NCI-H1436 treated with DMSO at 0.1 percent for 48 hours (cell line): ENCODE measurements around the gene LITAFD.
"Not testable (repeated sequence)": the region's sequence is repeated elsewhere in the genome, so short reads cannot be mapped to it uniquely, and the experiment has no call there.

Experiments used
- DNase-seq: peaks from one replicate; lab custom pipeline; 2025; lab: John Stamatoyannopoulos, UW

LITAFD gene

DNA sequence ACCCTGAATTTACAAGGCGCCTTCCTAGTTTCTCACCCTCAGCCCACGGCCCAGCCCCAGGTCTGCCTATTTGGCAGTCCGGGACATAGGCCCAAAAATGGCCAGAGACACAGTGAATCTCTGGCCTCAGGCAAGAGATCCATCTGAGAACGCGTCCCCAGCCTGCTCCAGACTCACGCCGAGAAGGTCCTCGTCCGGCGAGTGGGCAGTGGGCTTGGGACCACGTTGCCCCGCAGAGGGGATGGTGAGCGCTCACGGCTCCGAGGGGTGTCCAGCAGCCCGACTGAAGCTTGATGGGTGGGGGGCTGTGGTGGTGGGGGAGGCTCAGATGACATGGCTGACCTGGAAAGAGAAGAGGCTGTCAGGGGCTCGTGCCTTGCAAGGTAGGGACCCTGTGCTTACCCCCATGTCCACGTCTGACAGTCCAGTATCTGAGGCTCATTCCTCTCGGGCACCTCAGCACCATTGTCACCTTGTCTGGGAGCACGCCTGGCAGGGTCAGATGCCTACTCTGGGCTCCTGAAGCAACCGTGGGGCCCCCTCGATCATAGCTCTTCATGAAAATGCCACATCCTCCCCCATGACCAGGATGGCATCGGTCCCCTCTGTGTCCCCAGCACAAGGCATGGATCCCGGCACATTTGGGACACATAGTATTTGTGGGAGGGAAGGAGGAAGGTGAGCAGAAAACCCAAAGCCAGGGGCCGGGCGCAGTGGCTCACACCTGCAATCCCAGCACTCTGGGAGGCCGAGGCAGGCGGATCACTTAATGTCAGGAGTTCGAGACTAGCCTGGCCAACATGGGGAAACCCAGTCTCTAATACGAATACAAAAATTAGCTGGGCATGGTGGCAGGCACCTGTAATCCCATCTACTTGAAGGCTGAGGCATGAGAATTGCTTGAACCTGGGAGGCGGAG lies 22.9 kb upstream of the LITAFD start:
- DNase-seq: no peak

DNA sequence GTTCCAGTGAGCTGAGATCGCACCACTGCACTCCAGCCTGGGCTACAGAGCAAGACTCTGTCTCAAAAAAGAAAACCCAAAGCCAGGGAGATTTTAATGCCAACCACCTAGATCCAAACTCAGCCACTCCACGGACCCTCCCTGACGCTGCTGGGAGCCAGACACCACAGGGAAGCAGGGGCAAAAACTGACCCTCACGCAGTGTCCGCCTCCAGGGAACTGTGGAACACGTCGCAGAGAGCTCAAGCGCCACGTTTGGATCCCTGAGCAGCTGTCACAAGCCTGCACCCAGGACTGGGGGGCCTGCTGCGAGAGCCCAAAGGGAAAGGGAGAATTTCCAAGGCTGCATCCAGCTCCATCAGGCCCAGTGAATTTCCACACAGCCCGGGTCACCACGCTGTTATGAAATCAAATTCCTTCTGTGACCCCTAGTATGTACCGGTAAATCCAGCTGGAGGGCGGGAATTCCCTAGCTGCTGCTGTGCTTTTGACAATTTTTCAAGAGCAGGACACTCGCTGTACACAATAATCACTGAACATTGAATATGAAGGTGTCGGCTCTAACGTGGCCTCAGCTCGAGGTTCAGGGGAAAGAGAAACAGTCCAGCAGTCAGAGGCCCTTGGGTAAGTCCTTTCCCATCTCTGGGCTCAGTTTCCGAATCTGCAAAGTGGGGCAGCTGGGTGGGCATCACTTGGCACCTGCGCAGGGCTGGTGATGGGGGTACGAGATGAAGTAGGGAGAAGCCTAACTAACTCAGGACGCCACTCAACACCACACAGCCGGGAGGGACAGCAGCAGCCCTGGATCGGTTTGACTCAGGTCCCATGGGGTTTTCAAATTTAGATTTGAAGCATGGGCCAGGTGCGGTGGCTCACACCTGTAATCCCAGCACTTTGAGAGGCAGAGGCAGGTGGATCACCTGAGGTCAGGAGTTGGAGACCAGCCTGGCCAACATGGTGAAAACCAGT lies 22.0 kb upstream of the LITAFD start:
- DNase-seq: no peak

DNA sequence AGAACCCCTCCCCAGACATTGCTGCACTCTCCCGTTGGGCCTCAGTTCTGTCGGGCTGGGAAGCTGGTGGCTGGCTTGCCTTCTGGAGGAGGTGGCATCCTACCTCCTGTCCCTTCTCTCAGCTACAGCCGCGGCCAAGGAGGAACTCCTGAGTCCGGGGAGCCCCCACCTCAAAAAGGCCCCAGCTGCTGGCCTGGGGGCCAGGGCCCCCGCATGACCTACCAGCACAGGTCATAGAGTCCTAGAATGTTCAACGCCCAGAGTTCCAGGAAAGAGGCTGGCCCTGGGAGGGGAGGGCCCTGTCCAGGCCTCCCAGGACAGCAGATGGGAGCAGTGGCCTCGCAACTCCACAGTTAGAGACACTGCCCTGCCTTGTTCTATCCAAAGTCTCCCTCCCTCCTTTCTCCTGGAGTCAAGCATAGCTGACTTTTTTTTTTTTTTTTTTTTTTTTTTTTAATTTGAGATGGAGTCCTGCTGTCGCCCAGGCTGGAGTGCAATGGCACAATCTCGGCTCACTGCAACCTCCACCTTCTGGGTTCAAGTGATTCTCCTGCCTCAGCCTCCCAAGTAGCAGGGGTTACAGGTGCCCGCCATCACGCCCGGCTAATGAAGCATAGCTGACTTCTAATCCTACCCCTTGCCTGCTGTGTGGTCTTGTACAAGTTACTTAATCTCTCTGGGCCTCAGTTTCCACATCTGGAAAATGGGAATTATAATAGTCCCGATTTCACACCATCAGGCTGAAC lies 20.4 kb upstream of the LITAFD start:
- no peak for DNase-seq

DNA sequence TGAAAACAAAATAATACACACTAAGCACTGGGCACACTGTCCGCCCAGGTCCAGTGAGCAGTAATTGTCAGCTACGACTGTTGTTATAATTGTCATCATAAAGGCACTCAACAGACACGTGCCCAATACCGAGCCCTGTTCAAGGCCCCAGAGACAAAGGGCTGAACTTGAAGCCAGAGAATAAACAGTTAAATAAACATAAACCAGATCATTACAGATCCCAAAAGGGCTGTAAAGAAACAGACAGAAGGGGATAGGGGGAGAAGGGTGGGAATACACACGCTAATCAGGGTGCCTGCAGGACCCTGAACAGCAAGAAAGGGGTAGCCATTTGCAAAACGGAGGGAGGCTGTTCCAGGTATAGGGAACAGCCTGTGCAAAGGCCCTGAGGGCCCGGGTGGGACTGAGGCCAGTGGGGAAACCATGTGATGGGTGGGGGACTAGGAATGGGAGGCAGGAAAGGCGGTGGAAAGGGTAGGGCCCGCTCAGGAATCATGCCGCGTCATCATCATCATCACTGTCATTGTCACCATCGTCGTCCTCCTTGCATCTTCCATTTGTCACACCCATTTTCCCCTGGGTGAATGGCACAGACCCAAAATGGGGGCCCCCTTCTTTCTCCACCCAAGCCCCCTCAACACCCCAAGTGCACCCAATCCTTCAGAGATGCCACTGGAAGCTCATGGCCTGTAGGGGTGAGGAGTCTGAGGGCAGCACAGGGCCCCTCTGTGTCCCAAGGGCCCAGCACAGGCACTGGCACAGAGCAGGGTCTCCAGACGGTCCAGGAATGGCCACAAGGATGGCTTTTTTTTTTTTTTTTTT lies 19.6 kb upstream of the LITAFD start:
- no peak for DNase-seq

DNA sequence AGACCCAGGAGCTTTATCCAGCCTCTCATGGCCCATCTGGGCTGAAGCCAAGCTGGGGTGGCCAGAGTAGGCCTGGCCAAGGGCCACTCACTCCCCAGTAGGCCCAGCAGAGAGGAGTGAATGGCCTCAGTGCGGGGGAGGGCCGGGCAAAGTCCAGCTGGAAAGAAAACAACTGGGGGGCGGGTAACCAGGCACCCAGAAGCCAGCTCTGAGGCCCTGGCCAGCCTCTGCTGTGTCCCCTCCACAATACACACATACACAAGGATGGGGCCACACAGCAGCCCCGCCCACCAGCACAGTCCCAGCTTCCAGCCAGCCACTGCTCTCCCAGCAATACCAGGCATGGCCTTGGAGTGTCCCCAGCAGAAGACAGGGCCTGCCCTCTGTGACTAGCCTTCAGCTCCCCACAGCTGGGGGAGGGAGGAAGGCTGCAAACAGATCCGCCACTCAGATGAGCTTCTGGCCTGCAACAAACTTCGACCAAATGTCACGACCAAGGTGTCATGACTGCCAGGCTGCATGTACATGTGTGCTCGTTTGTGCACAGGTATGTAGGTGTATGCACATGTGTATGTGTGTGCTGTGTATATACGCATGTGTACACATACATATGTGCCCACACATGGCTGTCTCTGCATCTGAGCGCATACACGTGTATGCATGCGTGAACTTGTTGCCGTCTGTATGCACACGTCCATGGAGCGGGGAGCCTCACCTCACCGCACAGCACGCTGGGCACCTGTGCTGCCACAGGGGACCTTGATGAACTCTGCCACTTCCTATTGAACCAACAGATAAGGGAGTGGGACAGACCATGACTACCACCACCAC lies 18.3 kb upstream of the LITAFD start:
- DNase-seq: no peak

DNA sequence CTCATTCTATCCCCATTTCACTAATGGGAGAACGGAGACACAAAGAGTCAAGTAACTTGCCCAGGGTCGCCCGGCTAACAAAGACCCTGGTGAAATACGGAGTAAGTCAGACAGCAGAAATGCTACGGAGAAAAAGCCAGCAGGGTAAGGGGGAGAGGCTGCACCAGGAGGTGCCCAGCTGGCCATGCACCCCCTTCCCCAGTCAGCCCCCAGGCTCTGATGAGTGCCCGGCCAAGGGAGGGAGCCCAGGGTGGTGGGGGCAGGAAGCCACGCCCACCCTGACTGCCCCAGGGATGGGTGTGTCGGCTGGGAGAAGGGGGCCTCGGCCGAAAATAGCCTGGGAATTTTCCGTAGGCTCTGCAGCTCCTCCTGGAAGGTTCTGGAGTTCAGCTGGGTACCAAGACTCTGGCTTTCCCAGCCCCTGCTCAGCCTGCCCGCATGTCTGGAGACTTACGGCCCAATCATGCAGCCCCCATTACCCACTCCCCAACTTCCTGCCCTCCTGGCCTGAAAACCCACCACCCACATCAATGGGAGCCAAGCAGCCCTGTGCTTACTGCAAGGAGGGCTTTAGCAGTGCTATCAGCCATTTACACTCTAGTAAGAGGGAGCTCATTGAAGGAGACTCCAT lies 17.6 kb upstream of the LITAFD start:
- no peak for DNase-seq

DNA sequence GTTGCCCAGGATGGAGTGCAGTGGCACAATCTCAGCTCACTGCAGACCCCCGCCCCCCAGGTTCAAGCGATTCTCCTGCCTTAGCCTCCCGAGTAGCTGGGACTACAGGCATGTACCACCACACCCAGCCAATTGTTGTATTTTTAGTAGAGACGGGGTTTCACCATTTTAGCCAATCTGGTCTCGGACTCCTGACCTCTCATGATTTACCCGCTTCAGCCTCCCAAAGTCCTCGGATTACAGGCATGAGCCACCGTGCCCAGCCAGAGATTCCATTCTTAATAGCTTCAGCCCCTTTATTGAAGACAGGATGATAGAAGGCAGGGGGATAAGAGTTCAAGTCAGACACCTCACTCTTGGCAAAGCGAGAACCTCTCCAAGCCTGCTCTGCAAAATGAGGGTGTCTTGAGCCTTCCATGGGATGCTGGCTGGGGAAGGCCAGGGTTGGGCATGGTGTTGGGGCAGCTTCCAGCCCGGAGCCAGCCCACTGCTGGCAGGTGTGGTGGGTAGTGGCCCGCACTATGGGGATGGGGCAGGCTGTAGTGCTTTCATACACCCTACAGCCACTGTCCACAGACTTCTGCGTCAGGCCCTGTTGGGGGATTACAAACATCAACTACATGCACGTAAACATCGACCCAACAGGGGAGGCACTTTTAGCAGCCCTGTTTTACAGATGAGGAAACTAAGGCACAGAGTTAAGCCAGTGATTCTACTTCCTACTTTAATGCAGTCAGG lies 16.8 kb upstream of the LITAFD start:
- no peak for DNase-seq

DNA sequence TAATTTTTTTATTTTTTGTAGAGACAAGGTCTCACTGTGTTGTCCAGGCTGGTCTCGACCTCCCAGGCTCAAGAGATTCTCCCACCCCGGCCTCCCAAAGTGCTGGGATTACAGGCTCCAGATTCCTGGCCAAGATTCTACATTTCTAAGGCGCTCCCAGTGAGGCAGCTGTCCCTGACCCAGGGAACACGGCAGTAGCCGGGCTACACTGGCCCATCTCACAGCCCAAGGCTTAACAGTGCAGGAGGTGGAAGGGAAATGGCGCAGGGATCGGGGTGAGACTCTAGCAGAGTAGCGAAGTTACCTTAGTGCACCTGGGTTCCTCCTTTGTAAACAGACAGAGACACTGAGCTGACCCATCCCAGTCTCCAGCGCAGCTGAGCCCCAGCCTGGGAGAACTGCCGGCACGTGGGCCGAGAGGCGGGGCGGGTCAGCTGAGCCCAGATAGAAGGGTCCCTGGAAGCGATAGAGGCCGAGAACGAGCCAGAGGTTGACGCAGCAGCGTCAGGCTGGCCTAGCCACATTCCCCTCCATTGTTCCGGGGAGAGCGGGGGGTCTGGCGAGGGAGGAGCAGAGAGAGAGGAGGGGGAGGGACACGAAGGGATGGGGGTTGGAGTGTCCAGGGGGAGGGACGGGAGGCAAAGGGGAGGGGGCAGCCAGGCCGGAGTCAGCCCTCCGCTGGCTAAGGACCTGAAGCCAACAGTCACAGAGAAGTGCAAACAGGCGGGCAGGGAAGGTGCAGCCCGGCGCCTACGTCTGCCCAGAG lies 15.8 kb upstream of the LITAFD start:
- DNase-seq: no peak

DNA sequence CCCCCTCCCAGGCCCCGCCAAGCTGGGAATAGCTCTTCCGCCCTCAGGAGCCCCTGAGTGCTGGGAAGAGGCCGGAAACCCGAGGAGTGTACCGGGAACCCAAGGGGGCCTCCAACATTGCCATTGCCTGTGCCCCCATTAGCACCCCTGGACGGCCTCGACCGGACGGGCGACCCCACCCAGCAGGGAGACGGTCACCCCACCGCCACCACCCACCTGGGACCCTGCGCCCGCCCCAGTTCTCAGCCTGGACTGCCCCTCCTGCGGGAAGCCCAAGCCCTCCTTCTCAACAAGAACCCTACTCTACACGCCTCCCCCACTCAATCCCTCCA lies 15.3 kb upstream of the LITAFD start:
- DNase-seq: no peak

DNA sequence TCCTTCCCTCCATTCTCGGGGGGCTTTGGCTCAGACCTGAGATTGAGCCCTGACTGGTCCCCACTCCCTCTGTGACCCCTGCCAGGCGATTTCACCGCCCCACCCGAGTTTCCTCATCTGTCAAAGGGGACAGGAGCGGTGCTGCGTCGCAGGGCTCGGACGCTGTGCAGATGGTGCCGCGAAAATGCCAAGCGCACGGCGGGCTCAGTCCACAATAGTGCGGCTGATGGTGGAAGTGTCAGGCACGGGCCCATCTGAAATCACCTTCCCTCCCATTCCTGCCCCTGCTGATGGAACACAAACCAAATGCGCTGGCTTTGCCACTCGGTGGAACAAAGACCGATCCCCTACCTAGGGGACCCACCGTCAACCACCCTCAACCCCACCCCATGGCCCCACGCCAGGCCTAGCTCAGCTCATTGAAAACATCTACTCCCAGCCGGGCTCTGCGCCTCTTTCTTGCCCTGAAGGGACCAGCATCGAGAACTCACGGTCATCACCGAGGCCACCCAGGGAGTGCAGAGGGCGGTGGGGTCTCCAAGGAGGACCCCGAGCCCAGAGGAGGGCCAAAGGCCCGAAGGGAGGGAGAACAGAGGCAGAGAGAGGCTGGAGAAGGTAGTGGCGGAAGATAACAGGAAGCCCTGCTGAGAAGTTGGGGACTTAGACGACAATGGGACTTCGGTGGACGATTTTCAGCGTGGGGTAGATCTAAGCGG lies 14.8 kb upstream of the LITAFD start:
- DNase-seq: no peak

DNA sequence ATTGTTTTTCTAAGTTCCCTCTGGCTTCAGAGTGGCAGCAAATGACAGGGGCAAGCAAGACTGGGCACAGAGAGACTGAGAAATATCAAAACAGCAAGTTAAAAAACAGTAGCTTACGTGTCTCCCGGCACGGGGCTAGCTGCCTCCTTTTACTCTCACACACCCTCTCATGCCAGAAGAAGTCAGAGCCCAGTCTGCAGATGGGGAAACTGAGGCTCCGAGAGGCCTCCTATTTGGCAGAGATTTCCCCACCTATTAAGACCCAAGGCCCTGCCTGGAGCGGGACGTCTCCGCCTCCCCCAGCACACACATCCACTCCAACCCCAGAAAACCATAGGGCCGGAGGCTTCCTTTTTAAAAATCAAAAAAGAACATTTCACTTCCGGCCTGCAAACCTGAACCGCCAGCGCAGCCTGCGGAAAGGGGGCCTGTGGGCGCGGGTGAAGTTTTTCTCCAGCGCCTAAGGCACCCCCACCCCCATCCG lies 14.2 kb upstream of the LITAFD start:
- no peak for DNase-seq

DNA sequence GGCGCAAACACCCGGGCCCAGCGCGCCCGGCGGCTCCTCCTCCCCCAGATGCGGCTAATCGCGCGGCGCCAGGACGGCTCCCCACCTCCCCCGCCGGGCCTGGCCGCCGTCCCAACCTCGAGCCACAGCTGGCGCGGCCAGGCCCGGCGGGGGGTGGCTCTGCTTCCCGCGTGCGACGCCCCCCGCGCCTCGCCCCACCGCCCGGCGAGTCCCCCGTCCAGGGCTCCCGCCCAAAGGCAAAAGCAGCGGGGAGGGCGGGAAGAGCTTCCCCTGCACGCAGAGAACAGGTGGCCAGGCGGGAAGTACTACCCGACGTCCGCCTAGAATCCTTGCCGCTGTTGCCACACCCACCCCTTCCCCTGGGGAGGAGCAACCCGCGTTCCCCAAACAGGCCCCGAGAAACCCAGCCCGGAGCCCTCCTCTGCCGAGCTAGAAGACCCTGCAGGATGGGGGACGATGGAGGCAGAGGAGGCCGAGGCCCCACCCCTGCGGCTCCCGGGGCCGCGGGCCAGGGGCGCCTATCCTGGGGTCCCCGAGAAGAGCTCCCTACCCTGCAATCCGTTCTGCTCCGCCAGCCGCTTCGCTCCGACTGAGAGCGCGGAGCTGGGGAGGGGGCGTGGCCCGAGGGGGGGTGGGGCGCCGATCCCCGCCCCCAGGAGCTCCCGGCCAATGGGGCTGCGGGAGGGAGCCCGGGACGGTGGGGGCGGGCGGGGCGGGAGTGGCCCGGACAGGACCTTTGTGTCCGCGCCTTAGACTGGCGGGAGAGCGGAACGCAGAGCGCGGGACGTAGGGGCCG lies 13.5 kb upstream of the LITAFD start, which contains the start of gene CARHSP1:
Gene CARHSP1 (minus strand): TSS at position 591 of the 796 bp plus-strand sequence. CDS start 9,678 bp downstream, outside the sequence.
- DNase-seq: peak; percentile 59

DNA sequence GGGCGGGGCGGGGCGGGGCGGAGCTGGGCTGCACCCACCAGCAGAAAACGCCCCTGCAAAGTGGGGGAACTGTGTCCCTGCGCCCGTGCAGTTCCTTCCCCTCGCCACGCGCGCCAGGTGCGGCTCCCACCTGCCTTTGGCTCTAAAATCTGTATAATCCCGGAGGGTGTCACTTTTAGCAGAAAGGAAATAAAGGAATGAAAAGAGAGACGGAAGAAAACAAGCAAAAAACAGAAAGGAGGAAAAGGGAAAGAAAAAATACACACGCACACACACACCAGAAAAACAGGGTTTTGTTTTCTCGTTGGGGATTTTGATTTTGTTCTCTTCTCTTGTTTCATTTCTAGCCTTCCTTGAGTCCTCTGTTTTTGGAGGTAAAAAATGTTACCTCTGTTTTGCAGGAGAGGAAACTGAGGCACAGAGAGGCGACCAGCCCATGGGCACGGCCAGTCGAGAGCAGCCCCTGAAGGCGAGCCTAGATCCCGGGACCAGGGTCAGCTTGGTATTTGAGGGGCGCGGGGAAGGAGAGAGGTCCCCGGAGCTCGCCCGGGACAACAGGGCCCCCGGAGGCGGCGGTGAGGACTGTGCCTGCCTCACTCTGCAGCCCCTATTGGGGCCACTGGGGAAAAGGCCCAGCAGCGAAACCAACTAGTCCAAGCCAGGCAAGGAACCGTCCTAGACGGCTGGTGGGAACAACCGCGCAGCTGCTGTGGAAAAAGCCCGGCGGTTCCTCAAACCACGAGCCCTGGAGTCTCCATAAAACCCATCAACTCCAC lies 12.8 kb upstream of the LITAFD start:
- DNase-seq: no peak

DNA sequence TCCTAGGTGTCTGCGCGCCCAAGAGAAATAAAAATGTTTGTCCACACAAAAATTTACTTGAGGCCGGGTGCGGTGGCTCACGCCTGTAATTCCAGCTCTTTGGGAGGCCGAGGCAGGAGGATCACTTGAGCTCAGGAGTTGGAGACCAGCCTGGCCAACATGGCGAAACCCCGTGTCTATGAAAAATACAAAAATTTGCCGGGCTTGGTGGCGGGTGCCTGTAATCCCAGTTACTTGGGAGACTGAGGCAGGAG lies 12.2 kb upstream of the LITAFD start:
- not testable (repeated sequence) for DNase-seq

DNA sequence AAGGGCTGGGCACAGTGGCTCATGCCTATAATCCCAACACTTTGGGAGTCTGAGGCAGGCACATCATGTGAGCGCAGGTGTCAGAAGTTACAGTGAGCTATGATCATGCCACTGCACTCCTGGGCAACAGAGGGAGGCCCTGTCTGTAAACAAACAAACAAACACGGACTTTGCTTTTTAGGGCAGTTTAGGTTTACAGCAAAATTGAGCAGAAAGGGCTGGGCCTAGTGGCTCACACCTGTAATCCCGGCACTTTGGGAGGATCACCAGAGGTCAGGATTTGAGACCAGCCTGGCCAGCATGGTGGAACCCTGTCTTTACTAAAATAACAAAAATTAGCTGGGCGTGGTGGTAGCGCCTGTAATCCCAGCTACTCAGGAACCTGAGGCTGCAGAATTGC lies 10.1 kb upstream of the LITAFD start:
- no peak for DNase-seq
